ENCODE data around the gene AGO1. TPM values are rescaled to one million over a fixed set of nuclear protein-coding genes. Genes with fewer than 3 reads are reported as not detected.
"Not testable (repeated sequence)": the region's sequence is repeated elsewhere in the genome, so short reads cannot be mapped to it uniquely, and the experiment has no call there.

Gene AGO1
- total RNA-seq, 2 experiments from 2014 or later = 15.2 to 16.3 TPM

- DNase-seq = no peak
- Histone ChIP-seq H3K4me3 (ENCODE audit: low read length) (no peak overlapping the region), H3K4me1 (ENCODE audit: insufficient read depth, low read length) (peaks cover 37% of the 10 kb centered on the region), H3K36me3 (ENCODE audit: insufficient read depth, low read length) (peaks cover 26% of the 10 kb centered on the region), H3K27ac (ENCODE audit: low read depth in 1 of 2, low read length in 2 of 2) (no peak overlapping the region), H3K27me3 (ENCODE audit: control insufficient read depth in 1 of 2, insufficient read depth in 2 of 2, low read length in 2 of 2) (no peaks in the 10 kb centered on the region), H3K9me3 (ENCODE audit: control insufficient read depth in 1 of 2, insufficient read depth in 1 of 2, low read length in 2 of 2) (no peaks in the 10 kb centered on the region)
- Mint-ChIP-seq H3K27me3 (no peaks in the 10 kb centered on the region), H3K36me3 (ENCODE audit: low read depth) (peaks cover 34% of the 10 kb centered on the region), H3K4me3 (no peak overlapping the region), H3K27ac (peak overlapping the region; percentile 35), H3K4me1 (ENCODE audit: low read depth) (peaks cover 48% of the 10 kb centered on the region), H3K9me3 (no peaks in the 10 kb centered on the region)
- intact Hi-C loops (cut with DNase I, micrococcal nuclease) = loop anchor here in 1 of 2 experiments (2.0 kb wide), 1 partner anchor 331 kb away; the partner anchor contains the start of genes KIAA0319L and NCDN
- no peak for ATAC-seq (ENCODE audit: poor library complexity)
- TF ChIP-seq CTCF (IDR thresholded peaks at IDR 0.05) = no peak
- POLR2A ChIA-PET = no interaction called here
- CTCF ChIA-PET = no interaction called here
Observed at GRCh38 chr1:35887508-35887907, 4.5 kb downstream of the AGO1 start.

- no peak overlapping the region for H3K4me3 Mint-ChIP-seq
- no peaks in the 10 kb centered on the region for H3K9me3 Mint-ChIP-seq
- peaks cover 33% of the 10 kb centered on the region for H3K4me1 ChIP-seq (ENCODE audit: insufficient read depth, low read length)
- intact Hi-C loops (cut with DNase I, micrococcal nuclease) = no loop called here
- H3K36me3 Mint-ChIP-seq (ENCODE audit: low read depth) = peaks cover 42% of the 10 kb centered on the region
- ChIA-PET CTCF (no interaction called here), POLR2A (no interaction called here)
- TF ChIP-seq CTCF (IDR thresholded peaks at IDR 0.05) = no peak
- DNase-seq (no peak), ATAC-seq (ENCODE audit: poor library complexity) (no peak)
- H3K36me3 ChIP-seq (ENCODE audit: insufficient read depth, low read length) = peaks cover 34% of the 10 kb centered on the region
- H3K4me1 Mint-ChIP-seq (ENCODE audit: low read depth) = peaks cover 44% of the 10 kb centered on the region
- H3K27ac Mint-ChIP-seq = no peak overlapping the region
- no peaks in the 10 kb centered on the region for H3K9me3 ChIP-seq (ENCODE audit: control insufficient read depth in 1 of 2, insufficient read depth in 1 of 2, low read length in 2 of 2)
- H3K27ac ChIP-seq (ENCODE audit: low read depth in 1 of 2, low read length in 2 of 2) = no peak overlapping the region
- H3K4me3 ChIP-seq (ENCODE audit: low read length) = no peak overlapping the region
- no peaks in the 10 kb centered on the region for H3K27me3 Mint-ChIP-seq
- no peaks in the 10 kb centered on the region for H3K27me3 ChIP-seq (ENCODE audit: control insufficient read depth in 1 of 2, insufficient read depth in 2 of 2, low read length in 2 of 2)
Observed at GRCh38 chr1:35888255-35888654, 5.2 kb downstream of the AGO1 start.

GRCh38 chr1:35888981-35889380 lies 6.0 kb downstream of the AGO1 start:
- H3K9me3 ChIP-seq (ENCODE audit: control insufficient read depth in 1 of 2, insufficient read depth in 1 of 2, low read length in 2 of 2); H3K4me3 ChIP-seq (ENCODE audit: low read length); H3K9me3 Mint-ChIP-seq; H3K27ac ChIP-seq (ENCODE audit: low read depth in 1 of 2, low read length in 2 of 2); intact Hi-C loops (cut with DNase I, micrococcal nuclease); H3K4me3 Mint-ChIP-seq; H3K27me3 ChIP-seq (ENCODE audit: control insufficient read depth in 1 of 2, insufficient read depth in 2 of 2, low read length in 2 of 2); DNase-seq; ATAC-seq (ENCODE audit: poor library complexity); H3K27ac Mint-ChIP-seq; CTCF ChIA-PET; H3K27me3 Mint-ChIP-seq: not testable (repeated sequence)
- Histone ChIP-seq H3K4me1 (ENCODE audit: insufficient read depth, low read length) (peaks cover 26% of the 10 kb centered on the region), H3K36me3 (ENCODE audit: insufficient read depth, low read length) (peaks cover 41% of the 10 kb centered on the region)
- Mint-ChIP-seq H3K4me1 (ENCODE audit: low read depth) (peaks cover 39% of the 10 kb centered on the region), H3K36me3 (ENCODE audit: low read depth) (peaks cover 49% of the 10 kb centered on the region)
- POLR2A ChIA-PET = interaction anchor here (1.3 kb wide), 1 partner anchor 42 kb away, joined by 4 read pairs; the partner anchor contains the start of gene AGO3

Measured in CD4-positive, alpha-beta T cell (primary cell).